Measurements from ENCODE around the gene LRRC25.
A peak's percentile ranks its signal among the peaks of the same experiment; 100 is the strongest.

LRRC25 gene

DNA sequence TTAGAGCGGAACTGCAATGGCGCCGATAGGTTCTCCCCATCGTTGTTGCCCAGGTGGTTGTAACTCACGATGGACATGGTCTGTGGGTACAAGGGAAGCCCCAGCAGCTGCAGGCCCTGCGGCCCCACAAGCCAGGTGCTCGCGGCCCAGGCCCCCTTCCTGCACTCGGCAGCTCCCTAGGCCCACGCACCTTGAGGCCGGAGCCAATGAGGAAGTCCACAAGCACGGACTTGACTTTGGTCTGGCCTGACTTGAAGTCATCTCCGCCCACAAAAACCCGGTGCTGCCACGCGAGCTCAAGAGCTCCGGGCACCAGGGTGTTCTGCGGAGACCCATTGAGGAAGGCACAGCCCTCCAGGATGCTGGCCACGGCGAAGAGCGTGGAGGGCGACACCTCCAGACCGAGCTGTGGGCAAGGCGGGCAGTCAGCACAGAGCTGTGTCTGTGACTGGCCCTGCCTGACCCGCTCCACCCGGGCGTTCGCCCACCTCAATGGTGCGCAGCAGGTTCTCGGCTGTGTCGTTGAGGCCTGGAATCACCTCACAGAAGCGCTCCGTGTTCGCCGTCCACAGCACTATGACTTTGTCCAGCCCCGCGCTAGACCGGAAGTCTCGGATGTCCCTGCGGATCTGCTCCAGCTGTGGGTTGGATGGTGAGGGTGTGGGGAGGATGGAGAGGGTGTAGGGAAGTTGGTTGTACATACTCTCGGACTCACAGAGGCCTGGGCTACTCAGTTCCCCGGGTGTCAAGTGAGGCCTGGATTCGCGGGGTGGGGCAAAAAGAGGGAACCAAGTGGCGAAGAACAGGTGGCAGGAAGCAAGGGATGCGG is 38.6 kb upstream of the LRRC25 start:
- DNase-seq, result peak; percentile 40

DNA sequence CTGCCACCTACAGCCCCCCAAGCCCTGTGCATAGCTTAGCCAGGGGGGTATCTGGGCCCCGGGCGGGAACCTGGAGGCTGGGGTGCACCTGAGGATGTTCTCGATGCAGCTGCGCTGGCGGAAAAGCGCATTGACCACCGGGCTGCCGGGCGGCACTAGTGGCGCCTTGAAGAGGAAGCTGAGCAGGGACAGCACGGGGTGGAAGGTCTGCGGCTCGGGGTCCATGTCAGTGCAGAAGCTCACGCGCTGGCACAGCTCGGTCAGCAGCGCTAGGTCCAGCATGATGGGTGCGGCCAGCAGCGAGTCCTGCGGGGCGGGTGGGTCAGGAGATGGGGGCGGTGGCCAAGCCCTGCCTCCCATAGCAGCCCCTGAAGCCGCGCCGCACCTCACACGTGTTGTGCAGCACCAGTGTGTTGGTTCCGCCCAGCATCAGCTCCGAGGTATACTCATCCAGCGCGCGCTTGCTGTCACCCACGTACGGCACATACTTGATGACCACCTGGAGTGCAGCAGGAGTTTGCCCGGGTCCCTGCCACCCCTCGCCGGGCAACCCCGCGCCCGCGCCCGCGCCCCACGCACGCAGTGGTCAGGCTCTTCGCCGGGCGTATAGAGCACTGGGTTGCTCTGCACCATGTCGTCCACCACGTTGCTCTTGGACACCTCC is 37.9 kb upstream of the LRRC25 start:
- no peak for DNase-seq

DNA sequence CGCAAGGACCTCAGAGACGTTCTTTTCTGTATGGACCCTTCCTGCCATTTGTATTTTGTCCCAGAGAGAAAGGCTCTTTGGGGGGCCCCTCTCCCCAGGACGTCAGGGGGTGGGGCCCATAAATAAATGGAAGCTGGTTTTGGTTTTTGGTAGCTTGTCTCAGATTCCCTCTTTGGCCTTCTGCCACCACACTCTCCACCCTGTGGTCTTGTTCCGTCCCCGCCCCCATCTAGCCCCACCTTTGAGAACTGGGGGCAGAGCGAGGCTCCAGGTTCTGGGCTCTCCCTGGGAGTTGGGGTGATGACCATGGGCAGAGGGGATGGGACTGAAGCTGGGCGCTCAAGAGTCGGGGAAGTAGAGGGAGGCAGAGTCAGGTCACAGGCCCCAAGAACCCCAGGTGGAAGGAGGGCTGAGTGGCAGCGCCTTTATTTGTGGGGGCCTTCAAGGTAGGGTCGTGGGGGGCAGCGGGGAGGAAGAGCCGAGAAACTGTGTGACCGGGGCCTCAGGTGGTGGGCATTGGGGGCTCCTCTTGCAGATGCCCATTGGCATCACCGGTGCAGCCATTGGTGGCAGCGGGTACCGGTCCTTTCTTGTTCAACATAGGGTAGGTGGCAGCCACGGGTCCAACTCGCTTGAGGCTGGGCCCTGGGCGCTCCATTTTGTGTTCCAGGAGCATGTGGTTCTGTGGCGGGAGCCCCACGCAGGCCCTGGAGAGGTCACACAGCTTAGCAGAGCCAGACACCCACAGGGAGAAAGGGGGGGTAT is 37.2 kb upstream of the LRRC25 start:
- no peak for DNase-seq

DNA sequence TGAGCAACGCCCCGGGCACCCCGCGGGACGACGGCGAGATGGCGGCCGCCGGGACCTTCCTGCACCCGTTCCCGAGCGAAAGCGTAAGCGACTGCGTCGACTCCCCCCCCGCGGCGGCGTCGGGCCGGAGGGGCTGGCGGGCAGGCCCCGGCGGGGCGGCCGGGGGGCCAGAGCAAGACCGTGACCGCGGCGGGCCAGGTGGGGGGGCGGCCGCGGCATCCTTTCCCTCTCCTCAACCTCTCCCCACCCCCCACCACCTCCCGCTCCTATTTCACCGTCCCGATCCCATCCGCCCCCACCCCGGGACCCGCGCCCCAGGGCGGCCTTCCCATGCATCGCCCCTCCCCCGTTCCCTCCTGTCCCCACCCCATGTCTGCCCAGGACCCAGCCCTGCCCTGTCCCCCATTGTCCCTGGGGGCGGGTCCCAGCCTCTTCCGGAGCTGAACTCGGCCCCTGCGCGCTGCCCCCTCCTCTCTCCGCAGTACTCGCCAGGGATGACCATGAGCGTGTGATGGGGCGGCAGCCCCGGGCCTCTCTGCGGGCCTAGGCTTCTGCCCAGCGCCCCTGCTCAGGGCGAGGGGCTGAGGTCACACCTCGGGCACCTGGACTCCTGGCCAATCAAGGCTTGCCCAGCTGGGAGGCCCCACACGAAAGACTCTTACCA is 36.4 kb upstream of the LRRC25 start:
- peak; percentile 64 for DNase-seq

DNA sequence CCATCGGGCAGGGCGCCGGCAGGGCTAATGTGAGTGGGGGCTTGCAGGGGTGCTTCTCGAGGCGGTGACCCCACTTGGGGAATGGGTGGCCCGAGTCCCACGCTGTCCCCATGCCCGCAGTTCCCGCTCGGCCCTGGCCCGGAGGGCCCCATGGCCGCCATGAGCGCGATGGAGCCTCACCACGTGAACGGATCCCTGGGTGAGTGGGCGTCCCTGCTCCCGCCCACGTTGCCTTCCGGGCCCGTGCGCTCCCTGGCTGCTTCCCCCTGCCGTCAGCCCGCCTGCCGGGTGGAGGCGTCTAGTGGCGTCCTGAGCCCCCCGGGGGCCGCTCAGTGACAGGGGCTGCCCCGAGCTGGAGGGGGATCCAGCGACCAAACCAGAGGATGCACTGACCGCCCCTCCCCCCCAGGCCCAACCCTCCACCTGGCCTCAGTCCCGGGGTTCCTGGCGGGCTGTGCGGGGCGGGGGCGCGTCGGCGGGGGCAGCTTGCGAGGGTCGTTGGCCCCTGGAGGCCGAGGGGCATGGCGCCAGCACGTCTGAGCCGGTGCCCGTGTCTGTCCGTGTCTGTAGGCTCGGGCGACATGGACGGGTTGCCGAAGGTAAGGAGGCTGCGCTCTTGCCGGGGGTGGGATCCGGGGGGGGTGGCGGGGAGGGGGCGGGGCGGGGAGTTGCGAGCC is 35.7 kb upstream of the LRRC25 start:
- peak; percentile 81 for DNase-seq

DNA sequence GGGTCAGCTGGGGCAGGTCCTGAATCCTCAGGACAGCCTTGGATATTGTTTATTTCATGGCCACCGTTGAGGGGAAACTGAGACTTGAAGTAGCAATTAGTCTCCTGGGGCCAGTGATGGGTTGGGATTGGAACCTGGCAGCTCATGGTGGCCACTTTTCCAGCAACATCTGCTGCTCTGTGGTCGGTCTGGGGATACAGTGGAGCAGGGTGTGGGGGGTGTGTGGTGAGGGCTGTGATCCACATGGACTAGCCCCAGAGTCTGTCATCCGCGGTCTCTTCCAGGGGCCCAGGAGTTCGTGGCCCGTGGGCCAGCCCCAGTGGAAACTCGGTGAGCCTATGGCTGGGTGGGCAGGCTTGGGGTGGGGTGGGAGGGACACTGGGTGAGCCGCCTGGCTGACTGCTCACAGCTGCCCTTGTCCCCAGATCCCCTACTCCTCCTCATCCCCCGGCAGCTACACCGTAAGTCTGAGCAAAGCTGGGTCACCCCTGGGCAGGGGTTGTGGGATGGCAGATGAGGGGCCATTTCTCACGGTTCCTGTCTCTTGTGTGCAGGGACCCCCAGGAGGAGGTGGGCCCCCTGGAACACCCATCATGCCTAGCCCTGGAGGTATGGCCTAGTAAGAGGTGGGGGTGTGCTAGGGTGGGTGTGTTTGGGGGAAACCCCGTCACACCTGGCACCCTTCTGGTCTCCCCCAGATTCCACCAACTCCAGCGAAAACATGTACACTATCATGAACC is 35.0 kb upstream of the LRRC25 start:
- DNase-seq, result no peak

DNA sequence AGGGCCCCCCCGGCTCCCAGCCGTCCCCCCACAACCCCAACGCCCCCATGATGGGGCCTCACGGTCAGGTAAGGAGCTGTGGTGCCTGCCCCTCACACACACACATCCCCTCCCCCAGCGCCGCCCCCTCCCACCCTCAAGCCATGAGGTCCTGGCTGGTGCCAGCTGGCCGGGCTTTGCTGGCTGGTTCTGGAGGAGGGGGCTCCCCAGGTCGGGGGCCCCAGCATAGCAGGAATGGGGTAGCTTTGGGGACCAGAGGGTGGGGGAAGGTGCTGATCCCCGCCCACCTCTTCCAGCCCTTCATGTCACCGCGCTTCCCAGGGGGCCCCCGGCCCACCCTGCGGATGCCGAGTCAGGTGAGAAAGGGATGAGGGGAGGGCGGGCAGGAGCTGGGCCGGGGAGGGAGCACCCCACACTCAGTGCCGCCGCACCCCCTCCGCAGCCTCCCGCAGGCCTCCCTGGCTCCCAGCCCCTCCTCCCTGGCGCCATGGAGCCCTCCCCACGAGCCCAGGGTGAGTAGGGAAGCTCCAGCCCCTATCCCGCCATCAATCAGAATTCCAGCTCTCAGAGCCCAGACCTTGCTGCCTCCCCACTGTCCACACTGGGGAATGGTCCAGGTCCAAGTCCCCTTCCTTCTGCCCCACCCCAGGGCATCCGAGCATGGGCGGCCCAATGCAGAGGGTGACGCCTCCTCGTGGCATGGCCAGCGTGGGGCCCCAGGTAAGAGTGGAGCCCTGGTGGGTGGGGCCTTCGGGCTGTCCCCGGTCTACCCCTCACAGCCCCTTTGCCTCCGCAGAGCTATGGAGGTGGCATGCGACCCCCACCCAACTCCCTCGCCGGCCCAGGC is 34.2 kb upstream of the LRRC25 start:
- peak; percentile 59 for DNase-seq

DNA sequence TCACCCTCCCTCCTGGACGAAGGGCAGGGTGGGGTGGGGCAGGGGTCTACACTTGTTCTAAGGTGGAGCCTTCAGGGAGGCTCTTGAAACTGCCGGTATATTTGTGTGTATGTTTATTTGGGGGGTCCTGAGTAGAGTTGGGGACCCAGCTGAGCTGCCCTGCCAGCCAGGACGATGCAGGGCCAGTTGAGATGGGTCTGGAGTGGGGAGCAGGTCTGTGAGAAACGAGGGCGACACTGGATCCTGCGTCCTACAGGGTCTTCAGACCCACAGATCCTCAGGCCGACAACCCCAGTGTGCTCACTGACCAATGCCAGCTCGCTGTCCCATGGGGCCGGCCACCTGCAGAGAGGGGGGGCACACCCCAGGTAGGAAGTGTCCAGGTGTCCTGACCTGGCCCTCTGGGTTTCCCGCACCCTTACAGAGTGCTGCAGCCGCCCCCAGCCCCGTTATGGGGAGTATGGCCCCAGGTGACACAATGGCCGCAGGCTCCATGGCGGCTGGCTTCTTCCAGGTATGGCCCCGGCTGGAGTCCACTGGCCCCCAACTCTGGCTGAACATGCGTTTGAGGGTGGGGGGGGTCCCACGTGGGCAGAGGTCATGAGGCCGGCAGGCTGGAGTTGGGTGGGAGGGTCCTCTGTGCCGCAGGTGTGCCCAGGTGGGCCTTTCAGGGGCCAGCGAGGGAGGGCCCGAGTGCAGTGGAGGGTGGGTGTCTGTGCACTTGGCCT is 33.2 kb upstream of the LRRC25 start:
- no peak for DNase-seq

DNA sequence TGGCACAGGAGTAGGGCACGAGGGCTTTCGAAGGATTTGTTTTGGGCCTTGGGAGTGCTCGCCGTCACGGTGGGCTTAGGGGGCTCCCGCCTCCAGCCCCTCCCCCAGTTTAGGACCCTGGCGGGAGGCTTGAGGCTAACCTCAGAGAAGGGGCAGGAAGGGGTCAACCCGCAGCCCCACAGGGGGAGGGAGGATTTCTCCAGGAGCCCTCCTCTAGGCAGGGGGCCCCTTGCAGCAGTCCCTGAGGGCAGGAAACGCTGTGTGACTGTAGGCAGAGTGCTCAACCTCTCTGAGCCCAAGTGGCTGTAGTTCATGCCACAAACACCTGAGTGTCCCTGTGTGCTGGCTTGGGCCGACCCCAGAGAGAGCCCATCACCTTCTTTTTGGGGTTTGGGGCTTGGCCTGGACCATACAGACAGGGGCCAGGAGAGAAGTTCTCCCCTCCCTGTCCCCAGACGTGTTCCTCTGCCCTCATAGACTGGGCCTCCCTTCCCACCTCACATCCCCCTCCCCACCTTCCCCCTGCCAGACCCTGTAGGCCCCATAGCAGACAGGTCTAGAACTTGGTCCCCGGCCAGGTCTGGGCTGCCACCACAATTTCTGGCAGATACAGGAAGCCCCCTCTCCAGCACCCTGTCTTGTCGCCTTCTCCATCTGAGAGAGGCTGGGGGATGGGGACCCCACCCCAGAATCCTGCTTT is 32.4 kb upstream of the LRRC25 start:
- DNase-seq, result no peak

DNA sequence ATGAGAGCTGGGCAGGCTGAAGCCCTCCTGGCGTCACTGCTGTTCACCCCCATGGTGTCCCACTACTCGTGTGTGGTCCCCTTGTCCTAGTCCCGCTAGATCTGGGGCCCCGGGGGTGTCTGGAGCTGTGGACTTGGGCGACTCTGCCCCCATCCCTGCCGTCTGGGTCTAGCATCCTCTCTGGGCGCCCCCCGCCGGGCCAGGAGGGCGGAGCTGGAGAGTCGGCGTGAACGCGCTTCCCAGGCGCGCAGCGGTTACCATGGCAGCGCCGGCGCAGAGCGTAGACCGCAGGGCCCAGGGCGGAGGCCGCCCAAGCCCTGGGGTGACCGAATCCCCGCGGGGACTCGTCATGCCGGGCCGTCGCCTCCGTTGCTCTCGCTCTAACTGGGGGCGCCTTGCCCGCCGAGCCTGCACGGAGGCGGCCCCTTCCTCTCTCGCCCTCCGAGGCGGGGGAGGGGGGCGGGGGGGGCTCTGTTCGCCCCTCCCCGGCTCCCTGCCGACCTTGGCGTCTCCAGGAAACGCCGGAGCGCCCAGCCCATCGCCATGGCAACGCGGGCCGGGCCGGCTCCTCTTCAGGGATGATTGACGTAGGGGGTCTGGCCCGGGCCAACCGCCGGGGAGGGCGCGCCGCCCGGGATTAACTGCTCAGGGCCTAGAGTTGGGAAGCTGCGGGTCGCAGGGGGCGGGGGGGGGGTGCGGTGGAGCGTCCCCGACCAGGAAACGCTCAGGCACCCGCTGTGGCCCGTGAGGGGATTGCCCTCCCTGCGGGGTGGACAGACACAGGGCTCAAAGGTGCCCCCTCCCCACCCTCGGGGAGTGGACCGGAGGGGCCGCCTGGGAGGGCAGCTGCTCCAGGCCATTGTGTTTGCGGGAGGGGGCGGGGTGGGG is 31.6 kb upstream of the LRRC25 start:
- DNase-seq, result peak; percentile 98

DNA sequence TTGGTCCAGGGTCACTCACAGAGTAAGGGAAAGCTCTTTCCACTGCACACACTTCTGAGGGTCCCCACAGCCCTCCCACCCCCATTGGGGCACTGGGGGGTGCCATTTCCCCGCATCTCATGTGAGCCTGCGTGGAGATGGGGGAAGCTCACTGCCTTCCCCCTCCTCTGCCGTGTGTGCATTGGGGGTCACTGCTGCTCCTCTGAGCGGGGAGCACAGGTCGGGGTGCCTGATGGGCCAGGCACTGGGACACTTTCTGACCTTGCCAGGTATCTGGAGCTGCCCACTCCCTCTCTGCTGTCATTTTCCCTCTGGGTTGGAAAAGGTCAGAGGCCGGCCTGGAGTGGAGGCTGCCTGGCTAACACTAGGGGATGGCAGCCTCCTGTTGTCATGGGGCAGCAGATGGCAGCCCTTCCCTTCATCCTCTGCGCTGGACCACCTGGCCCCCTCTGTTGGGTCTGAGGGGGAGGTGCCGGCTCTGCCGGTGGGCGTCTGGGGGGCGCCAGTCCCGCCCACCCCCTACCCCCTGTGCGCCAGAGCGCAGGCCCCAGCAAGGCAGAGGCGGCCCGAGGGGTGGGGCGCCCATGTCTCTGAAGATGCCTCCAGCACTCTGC is 30.9 kb upstream of the LRRC25 start:
- no peak for DNase-seq

DNA sequence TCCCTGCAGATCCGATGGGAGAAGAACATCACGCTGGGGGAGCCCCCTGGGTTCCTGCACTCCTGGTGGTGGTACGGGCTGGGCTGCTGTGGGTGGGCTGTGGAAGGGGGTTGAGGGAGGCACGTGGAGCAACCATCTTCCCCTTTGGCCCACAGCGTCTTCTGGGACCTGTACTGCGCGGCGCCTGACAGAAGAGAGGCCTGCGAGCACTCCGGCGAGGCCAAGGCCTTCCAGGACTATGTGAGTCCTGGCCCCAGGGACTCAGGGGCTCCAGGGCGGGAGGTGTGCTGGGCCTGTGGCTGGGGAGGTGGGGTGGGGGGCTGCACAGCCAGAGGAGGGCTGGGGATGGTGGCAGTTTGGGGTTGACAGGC is 30.3 kb upstream of the LRRC25 start:
- no peak for DNase-seq

DNA sequence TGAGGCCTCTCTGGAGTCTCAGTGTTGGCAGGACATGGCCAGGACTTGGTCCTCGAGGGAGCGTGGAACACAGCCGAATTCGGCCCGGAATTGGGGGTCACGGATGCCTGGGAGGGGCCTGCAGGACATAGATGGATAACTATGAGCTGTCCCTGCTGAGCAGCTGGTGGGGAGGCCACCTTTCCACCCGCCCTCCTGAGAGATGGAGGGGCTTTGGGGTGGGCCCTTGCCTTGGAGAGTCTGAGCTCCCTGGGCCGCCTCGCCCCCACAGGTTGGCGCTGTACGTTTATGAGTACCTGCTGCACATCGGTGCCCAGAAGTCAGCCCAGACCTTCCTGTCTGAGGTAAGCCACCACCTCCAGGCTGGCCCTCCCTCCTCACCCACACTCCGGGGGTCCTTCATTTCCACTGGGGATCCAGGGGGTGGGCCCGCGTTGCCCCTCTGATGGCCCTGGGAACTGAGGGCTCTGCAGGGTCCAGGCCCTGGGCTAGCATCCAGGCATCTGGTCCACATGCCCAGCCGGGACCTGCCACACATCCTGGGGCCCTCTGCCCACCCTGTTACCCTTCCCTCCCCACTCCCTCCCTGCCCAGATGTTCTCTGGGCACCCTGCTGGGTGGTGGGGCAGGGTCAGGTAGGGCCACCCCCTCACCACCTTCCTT is 29.8 kb upstream of the LRRC25 start:
- no peak for DNase-seq

DNA sequence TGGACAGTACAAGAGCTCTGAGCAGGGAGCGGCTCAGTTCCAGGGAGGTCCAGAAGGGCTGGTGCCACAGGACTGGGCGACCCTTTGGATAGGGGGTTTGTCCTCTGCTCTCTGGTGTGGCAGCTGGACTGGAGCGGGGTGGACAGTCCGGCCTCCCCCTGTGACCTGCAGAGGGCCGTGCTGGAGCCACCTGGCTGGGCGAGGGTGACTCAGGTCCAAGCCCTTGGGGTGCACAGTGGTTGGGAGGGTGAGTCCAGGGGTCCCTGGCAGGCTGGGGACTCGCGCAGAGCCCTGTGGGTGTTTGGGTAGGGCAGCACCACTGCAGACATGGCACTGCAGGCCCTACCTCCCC is 29.0 kb upstream of the LRRC25 start:
- no peak for DNase-seq

DNA sequence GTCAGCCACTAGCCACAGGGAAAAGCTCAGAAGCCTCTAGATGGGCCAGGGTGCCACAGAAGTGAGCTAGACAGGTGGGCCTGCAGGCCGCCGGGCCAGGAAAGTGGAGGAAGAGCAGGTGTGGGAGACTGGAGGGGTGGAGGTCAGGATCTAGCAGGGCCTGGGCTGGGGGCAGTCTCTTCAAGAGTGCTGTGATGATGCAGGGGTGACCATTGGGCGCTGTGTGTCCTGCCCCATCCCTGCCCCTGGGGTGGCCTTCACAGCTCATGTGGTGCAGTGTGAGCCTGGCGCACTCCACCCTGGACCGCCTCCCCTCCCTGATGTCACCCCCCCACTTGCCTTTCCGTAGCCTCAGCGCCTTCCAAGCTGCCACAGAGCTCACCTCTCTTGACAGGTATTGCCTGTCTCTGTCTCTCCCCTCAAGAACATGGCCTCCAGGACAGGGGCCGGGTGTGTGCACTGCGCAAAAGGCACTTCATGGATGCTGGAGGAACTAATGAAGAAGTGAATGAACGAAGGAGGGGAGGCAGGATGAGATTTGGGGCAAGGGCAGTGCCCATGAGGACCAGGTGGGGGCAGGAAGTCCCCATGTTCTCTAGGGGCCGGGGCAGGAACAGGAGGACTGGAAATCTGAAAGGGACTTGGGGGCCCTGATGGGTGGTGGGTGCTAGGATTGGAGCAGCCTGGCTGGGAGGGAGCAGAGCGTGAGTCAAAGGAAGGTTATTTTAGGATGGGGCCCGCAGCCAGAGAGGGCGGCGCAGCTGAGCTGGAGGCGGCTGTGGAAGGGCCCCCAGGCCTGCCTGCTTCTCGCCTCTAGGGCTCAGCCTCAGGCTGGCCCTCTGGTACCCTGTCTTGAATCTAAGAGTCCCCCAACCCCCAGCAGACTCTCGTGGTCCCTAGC is 28.3 kb upstream of the LRRC25 start:
- DNase-seq, result no peak

DNA sequence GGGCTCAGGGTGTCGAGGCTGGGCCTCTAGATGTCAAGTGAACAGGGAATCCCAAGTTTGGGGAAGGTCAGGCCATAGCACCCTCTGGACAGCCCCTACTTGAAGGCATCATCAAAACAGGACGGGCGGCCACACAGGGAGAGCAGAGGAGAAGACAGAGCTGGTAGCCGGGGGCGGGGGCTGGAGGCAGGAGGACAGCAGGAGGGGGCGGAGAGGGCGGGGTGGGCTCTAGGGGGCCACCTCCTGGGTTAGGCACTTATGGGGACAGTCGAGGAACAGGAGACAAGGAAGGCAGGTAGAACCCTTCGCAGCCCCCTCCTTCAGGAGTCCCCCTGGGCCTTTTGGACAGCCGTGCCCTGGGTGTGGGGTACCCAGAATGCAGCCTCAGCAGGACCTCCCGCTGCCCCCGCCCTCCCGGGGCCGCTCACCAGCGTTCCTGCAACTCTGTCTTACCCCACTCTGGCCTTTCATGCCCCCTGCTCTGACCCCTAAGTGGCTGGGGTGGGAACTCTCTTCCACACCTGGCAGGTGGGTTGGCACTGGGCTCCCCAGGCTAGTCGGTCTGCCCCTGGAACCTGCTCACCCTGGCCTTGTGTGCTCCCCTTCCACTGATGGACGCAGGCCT is 27.6 kb upstream of the LRRC25 start:
- no peak for DNase-seq
